Esophagus (tissue), 2 donors: ENCODE results near the gene PACSIN2. TPM values are rescaled to one million over a fixed set of nuclear protein-coding genes. Genes with fewer than 3 reads are reported as not detected.
"Not testable (repeated sequence)": the region's sequence is repeated elsewhere in the genome, so short reads cannot be mapped to it uniquely, and the experiment has no call there.

Experiments used
- H3K27ac ChIP-seq, 2 donors: one replicate each; pipeline ENCODE4 v1.5.1; 2013; ENCODE audit warnings: low read depth in 2 of 2, mild to moderate bottlenecking in 2 of 2, inconsistent platforms in 1 of 2, low read length in 1 of 2, moderate library complexity in 1 of 2
- H3K27me3 ChIP-seq, 2 donors: one replicate each; pipeline ENCODE4 v1.6.1; 2013; ENCODE audit warnings: low read length in 2 of 2, control low read depth in 1 of 2, mild to moderate bottlenecking in 1 of 2; ENCODE audit not compliant: insufficient read depth in 2 of 2, control insufficient read depth in 1 of 2
- H3K36me3 ChIP-seq, 2 donors: one replicate each; pipeline ENCODE4 v1.6.1; 2013; ENCODE audit warnings: low read length in 1 of 2; ENCODE audit not compliant: control insufficient read depth in 2 of 2, insufficient read depth in 2 of 2
- H3K4me1 ChIP-seq, 2 donors: one replicate each; pipeline ENCODE4 v1.6.1; 2013; ENCODE audit warnings: low read length in 1 of 2; ENCODE audit not compliant: control insufficient read depth in 2 of 2, insufficient read depth in 2 of 2
- H3K4me3 ChIP-seq, 2 donors: one replicate each; pipeline ENCODE4 v1.5.1; 2013; ENCODE audit warnings: low read length in 2 of 2, mild to moderate bottlenecking in 2 of 2, low read depth in 1 of 2, moderate library complexity in 1 of 2
- H3K9me3 ChIP-seq, 2 donors: one replicate each; pipeline ENCODE4 v1.6.1; 2013; ENCODE audit warnings: mild to moderate bottlenecking in 2 of 2, low read depth in 1 of 2, low read length in 1 of 2, moderate library complexity in 1 of 2; ENCODE audit not compliant: control insufficient read depth in 2 of 2, insufficient read depth in 1 of 2
- WGBS, 2 donors: extraction: QIAGEN DNeasy Blood & Tissue Kit; methylation state at CpG; one replicate each; pipeline ENCODE4 v1.1.7; 2013; 5-methylcytosine and 5-hydroxymethylcytosine counted together
- polyA plus RNA-seq, 2 donors: library from polyadenylated mRNA; stranded (reverse); fragments of 200-250 nt; gene quantifications; one replicate each; pipeline ENCODE4 v1.2.3, GENCODE V29; 2013
- donor health status: healthy with polysubstance abuse.
- donor health status: Bipolar disorder and iron deficiency.

The PACSIN2 gene
- polyA plus RNA-seq, 2 donors, result 17.1 to 20.3 TPM

DNA sequence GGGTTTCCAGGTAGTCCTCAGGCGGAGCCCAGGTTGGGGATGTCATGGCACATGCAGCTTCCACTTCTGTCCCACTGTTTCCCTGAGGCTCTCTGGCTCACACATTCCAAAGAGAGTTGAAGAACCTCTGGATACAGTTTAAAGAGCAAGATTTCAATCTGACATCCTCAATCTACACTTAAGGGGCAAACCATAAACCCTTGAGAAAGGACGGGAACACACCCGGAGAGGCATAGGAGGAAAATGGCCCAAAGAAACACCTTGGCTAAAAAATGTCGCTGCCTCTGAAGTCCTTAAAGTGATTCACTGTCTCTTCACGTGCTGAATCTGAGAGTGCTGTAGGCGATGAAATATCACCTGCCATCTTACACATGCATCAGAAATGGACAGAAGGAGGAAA is 87.0 kb downstream of the PACSIN2 start:
- 89 to 93% methylated on average over 6 of the region's 6 CpGs for WGBS, 2 donors
- Histone ChIP-seq H3K36me3 (no peaks in the 10 kb centered on the region), H3K27me3 (no peaks in the 10 kb centered on the region), H3K4me1 (peaks cover 2 to 18% of the 10 kb centered on the region in 2 donors), H3K4me3 (no peak overlapping the region), H3K27ac (peak overlapping the region in 1 of 2 donors; percentile 44), H3K9me3 (no peaks in the 10 kb centered on the region)

DNA sequence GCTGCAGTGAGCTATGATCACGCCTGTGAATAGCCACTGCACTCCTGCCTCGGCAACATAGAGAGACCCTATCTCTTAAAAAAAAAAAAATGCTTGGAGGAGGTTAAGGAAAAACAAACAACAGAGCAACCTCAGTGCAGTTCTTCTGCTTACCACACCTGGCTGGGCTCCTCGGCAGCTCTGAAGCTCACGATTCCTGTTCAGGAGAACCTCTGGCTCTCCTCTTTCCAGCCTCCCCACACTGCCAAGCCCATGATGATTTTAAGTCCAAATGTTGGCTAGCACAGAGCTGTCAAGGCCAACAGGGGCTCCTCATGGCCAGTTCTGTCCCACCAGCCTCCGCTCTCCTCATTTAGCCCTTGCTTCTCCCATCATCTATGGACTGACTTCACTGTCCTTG is 88.2 kb downstream of the PACSIN2 start:
- 83% methylated on average over 5 of the region's 5 CpGs for whole genome bisulfite sequencing, 2 donors
- H3K9me3 ChIP-seq, result no peaks in the 10 kb centered on the region
- no peaks in the 10 kb centered on the region for H3K27me3 ChIP-seq
- no peak overlapping the region for H3K4me3 ChIP-seq
- H3K4me1 ChIP-seq, result peaks cover 0 to 14% of the 10 kb centered on the region in 2 donors
- no peaks in the 10 kb centered on the region for H3K36me3 ChIP-seq
- H3K27ac ChIP-seq, result peak overlapping the region in 1 of 2 donors; percentile 20

DNA sequence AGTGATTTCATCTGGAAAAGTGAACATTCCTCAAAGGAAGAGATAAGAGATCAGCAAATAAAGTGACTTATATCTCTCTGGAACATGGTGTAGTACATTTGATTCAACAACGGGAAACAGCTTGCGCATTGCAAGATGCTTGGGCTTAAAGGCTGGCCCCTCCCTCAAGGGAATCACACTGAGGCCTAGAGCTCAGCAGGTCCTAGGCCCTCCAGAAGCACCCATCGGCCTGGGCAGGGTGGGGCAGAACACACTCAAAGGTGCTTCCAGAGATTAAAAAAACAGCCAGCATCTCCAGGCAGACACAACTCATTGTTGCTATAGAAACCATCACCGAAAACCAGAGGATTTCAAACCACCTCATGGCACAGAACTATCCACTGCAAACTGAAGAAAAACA is 88.8 kb downstream of the PACSIN2 start:
- H3K9me3 ChIP-seq, result no peaks in the 10 kb centered on the region
- no peaks in the 10 kb centered on the region for H3K36me3 ChIP-seq
- WGBS, 2 donors, result 50 to 52% methylated on average over 4 of the region's 4 CpGs
- H3K4me3 ChIP-seq, result no peak overlapping the region
- H3K27me3 ChIP-seq, result no peaks in the 10 kb centered on the region
- peaks cover 0 to 11% of the 10 kb centered on the region in 2 donors for H3K4me1 ChIP-seq
- peak overlapping the region in 1 of 2 donors; percentile 33 for H3K27ac ChIP-seq

DNA sequence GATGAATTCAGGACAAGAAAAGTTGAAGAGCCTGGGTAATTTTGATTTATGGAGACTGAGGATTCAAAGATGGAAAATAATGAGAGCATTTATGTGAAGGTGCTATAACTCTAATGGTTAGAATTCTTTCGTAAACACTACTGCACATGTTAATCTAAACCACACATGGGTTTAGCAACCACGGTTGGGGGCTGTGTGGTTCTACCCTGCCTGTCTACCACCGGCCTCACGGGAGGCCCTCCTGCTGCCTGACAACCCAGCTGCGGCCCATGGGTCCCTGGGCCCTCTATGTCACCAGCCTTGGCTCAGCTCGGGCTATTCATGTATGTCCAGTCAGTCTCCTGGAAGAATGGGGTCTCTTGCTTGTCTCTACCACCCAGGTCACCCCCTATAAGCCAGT is 89.4 kb downstream of the PACSIN2 start:
- Histone ChIP-seq H3K4me3 (no peak overlapping the region), H3K27me3 (no peaks in the 10 kb centered on the region), H3K9me3 (no peaks in the 10 kb centered on the region), H3K4me1 (peaks cover 0 to 6% of the 10 kb centered on the region in 2 donors), H3K36me3 (no peaks in the 10 kb centered on the region), H3K27ac (no peak overlapping the region)
- 70 to 72% methylated on average over 6 of the region's 6 CpGs for WGBS, 2 donors

DNA sequence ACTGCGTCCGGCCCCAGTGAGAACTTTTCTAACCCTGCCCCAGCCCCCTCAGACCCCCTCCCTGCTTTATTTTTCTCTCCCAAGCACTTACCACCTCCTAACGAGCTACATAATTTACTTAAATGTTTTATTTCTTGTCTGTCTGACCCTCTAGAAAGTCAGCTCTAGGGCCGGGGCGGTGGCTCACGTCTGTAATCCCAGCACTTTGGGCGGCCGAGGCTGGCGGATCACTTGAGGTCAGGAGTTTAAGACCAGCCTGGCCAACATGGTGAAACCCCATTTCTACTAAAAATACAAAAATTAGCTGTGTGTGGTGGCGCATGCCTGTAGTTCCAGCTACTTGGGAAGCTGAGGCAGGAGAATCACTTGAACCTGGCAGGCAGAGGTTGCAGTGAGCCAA is 89.9 kb downstream of the PACSIN2 start:
- not testable (repeated sequence) for H3K36me3 ChIP-seq, H3K4me3 ChIP-seq, H3K27me3 ChIP-seq, H3K27ac ChIP-seq, H3K4me1 ChIP-seq, H3K9me3 ChIP-seq
- WGBS, 2 donors, result 94 to 96% methylated on average over 10 of the region's 10 CpGs

DNA sequence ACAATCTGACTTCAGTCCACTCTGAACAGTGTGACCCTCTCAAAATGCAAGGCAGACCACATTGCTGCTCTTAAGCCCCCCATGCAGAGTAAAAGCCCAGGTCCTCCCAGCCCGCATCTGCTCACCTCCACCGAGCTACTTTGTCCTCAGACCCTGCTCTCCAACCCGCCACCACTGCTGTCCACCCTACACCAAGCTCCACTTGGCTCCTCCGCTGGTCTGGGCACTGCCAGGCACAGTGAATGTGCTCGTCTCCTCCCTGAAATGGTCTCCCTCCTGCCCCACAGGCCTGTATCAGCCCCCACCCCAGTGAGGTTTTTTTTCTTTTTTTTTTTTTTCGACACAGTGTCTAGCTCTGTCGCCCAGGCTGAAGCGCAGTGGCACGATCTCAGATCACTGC is 90.5 kb downstream of the PACSIN2 start:
- Histone ChIP-seq H3K27ac (no peak overlapping the region), H3K36me3 (no peaks in the 10 kb centered on the region), H3K4me3 (no peak overlapping the region), H3K27me3 (no peaks in the 10 kb centered on the region), H3K9me3 (no peaks in the 10 kb centered on the region), H3K4me1 (peaks cover 0 to 2% of the 10 kb centered on the region in 2 donors)
- WGBS, 2 donors, result 95 to 96% methylated on average over 9 of the region's 9 CpGs

DNA sequence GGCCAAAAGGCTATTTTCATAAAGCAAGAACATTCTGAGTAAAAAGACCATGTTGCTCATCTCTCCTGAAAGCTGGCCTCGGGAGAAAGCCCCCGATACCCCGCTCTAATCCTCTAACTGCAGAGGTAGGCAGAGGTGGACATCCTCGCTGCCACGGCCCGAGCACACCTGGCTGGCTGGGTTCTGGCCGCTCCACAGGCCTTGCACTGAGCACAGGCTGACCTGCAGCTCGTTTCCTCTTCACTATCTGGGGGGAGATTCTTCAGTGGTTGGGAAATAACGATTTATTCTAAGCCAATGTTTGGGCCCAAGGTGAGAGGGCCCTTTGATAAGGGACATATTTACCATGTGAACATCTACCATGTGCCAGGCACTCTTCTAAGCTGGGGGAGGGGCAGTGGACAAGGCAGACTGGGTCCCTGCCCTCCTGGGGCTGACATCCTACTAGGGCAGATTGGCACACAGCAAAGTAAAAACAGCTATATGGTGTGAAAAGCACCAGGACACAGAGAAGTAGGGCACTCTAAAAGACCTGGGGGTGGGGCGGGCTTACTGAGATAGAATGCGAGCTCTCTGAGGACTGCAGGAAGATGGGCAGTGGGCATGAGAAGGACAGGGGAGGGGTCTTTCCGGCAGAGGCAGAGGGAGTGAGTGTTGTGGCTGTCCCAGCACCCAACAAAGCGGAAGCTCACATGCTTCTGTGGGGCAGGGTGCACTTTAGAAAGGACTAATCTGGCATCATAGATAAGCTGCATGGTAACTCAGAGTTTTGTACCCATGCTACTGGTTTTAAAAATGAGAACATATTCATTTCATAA is 92.4 kb downstream of the PACSIN2 start:
- Histone ChIP-seq H3K27ac (peak overlapping the region in 1 of 2 donors; percentile 29), H3K27me3 (no peaks in the 10 kb centered on the region), H3K36me3 (no peaks in the 10 kb centered on the region), H3K9me3 (no peaks in the 10 kb centered on the region), H3K4me1 (peaks cover 0 to 2% of the 10 kb centered on the region in 2 donors), H3K4me3 (no peak overlapping the region)
- WGBS, 2 donors, result 65 to 83% methylated on average over 13 of the region's 13 CpGs

DNA sequence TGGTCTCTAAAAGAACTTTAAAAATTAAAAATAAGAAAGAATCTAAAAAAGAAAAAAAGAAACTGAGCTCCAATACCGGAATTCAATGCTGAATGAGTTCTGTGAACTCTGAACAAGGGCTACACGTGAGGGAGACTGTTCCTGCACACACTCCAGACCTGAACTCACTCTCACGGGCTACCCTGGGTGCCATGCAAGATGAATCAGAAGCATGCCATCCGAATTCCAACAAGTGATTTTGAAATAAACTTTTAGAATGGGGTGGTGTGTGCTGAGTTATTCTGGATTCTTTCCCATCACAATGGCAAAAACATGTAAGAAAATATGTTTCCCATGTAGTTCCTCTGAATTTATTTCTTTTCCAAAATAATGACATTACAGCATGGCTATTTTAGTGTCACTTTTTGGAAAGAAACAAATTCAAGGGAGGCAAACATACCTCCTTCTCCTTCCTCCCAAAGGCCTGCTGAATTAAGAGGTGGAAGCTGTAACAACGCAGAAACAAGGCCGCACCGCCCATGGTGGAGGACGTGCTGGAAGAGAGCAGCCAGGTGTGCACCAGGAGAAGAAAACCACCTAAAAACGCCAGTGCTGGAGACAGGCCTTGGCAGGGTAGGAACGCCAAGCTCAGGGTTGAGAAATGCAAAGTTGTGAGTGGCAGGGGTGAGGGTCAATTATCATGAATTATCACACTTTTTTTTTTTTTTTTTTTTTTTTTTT is 94.7 kb downstream of the PACSIN2 start:
- peaks cover 4 to 8% of the 10 kb centered on the region in 2 donors for H3K4me1 ChIP-seq
- no peak overlapping the region for H3K4me3 ChIP-seq
- 74 to 79% methylated on average over 10 of the region's 10 CpGs for WGBS, 2 donors
- no peaks in the 10 kb centered on the region for H3K36me3 ChIP-seq
- H3K27ac ChIP-seq, result peak overlapping the region in 1 of 2 donors; percentile 25
- no peaks in the 10 kb centered on the region for H3K9me3 ChIP-seq
- H3K27me3 ChIP-seq, result no peaks in the 10 kb centered on the region

DNA sequence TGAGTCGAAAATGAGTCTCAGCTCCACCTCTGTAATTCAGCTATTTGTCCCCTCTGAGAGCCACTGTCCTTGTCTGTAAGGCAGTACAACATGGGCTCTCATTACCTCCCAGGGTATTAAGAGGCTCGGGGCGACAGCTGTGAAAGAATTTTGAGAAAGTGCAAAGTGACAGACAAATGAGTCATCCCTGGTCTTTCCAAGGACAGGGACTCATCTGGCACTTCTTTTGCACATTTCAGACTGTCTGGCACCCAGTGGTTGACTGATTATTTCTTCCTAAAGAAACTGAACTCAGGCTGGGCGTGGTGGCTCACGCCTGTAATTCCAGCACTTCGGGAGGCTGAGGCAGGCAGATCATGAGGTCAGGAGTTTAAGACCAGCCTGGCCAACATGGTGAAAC is 95.8 kb downstream of the PACSIN2 start:
- WGBS, 2 donors, result 39 to 59% methylated on average over 6 of the region's 6 CpGs
- H3K9me3 ChIP-seq, result no peaks in the 10 kb centered on the region
- H3K4me1 ChIP-seq, result peaks cover 4 to 10% of the 10 kb centered on the region in 2 donors
- H3K4me3 ChIP-seq, result no peak overlapping the region
- H3K27ac ChIP-seq, result peak overlapping the region in 1 of 2 donors; percentile 30
- no peaks in the 10 kb centered on the region for H3K36me3 ChIP-seq
- no peaks in the 10 kb centered on the region for H3K27me3 ChIP-seq
